Activated naive CD8-positive, alpha-beta T cell treated with anti-CD3 and anti-CD28 coated beads, Interleukin-2, amount 50 U/mL, for 16 hours (primary cell): ENCODE measurements around the gene ARID4B.
"Not testable (repeated sequence)": the region's sequence is repeated elsewhere in the genome, so short reads cannot be mapped to it uniquely, and the experiment has no call there.

Source experiments
- DNase-seq: peaks from one replicate; pipeline ENCODE4 v3.0.0-alpha.2; 2020; ENCODE audit warnings: low read depth, low spot score

ARID4B gene

DNA sequence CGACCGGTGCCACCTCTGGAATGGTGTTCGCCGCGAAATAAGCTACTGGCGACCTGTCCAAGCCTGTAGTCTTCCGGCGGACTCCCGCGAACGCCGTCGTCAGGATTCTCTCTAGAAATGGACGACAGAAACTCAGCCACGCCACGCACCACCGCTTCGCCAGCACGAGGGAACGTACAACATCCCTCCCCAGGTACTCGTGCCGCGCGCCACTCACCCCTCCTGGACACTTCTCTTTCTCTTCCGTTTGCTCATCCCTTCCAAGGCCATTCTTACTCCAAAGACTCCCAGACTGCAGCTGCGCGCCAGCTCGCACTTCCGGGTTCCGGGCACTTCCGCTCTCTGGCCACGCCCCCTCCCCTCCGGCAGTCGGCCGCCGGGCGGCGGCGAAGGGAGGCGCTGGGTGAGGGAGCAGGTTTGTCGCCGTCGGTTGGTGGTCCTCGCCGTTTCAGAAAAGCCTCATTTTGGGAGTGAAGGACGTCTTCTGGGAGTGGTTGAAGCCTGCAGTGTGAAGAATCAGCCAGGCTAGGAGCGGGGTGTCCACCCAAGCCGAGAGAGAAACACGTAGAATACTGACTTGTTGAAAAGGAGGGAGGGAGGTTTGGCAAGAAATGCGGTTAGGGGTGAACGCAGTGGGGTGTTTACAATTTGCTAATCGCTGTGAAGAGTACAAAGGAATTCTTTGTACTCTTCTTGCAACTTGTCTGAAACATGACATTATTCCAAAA, 166.9 kb downstream of the ARID4B start, which contains the start of gene RBM34:
TSS of gene RBM34 (minus strand) at position 294 of the 728 bp plus-strand sequence. CDS start at position 270, 24 bp downstream.
- peak; percentile 89 for DNase-seq

DNA sequence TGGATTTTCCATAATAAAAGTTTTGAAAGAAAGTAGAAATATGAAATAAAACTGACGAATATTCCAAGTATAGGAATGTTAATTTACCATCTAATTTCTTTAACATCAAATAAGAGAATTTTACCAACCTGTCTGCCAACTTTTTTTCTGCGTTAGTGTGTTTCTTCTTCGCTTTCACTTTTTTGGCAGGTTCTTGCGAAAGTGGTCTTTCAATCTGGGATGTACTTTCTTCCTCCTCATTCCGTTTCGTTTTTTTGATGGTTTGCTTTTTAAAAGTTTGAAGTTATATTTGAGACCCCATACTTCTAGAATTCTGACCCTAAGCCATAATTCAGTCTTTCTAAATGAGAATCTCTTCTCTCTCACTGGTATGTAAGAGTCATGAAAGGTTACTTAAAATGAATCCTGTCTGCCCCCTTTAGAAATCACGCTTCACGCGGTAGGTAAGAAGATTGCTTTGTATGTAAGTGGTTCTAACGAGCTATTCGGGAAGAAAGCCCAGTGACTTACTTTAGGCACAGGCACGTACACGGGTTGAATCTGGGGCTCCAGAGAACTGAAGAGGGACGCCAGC, 167.5 kb downstream of the ARID4B start:
- no peak for DNase-seq

GRCh38 chr1:235159930-235160329, 168.0 kb downstream of the ARID4B start:
- DNase-seq: not testable (repeated sequence)

GRCh38 chr1:235159284-235159683, 168.7 kb downstream of the ARID4B start:
- not testable (repeated sequence) for DNase-seq

GRCh38 chr1:235158680-235159079, 169.3 kb downstream of the ARID4B start:
- no peak for DNase-seq

- DNase-seq: no peak
These were observed 170.8 kb downstream of the ARID4B start for GRCh38 chr1:235157150-235157549.

- DNase-seq: no peak
These were observed 171.2 kb downstream of the ARID4B start for GRCh38 chr1:235156740-235157139.

DNA sequence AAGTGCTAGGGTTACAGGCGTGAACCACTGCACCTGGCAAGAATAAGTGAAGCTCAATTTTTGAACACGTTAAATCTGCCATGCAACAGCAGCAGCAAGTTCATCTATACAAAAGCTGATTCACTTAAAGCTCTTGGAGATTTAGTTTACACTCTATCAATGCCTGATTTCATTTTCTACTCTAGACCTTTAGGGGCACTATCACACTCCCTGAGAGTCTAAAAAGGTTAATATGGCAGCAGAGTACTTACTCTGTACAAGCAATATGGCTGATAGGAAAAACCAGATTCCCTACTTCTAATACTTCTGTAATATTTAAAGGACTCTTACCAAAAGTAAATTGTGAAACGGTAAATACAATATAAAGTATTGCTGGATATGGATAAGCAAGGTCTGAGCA, 171.7 kb downstream of the ARID4B start:
- no peak for DNase-seq

DNA sequence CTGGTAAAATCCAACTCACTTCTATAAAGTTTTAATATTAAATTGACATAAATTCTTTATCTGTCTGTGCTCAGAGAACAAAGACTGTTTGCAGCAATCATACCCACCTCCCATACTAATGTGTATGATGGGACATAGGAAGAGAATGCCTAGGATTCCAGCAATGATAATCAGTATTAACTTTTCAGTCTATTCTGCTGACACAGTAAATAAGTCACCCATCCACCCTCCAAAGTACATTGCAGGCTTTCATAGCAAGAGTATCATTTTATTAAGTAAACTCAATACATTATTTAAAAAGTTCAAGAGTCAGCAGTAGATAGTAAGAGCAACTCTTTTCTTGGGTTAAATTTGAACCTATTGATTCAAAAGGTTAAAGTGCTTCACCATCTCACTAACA, 175.7 kb downstream of the ARID4B start:
- DNase-seq: no peak

- DNase-seq: no peak
These were observed 176.9 kb downstream of the ARID4B start for GRCh38 chr1:235151033-235151432.

- DNase-seq: no peak
These were observed 178.2 kb downstream of the ARID4B start for GRCh38 chr1:235149824-235150223.

DNA sequence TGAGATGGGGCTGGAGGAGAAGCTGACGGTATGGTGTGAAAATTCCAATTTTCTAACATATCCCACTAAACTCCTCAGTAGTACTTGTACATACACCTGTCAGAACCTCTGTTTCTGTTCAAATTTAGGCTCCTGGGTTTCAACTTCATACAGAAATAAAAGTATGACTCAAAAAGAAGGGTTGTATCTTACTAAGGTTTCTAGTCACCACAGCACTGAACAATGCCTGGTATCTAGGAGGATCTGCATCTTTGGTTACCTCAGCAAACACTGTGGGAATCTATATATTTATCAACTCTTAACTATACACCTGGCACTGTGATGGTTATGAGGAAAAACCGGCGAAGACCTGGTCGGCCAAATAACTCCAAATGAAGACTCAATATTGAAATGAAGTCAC, 180.7 kb downstream of the ARID4B start:
- no peak for DNase-seq

DNA sequence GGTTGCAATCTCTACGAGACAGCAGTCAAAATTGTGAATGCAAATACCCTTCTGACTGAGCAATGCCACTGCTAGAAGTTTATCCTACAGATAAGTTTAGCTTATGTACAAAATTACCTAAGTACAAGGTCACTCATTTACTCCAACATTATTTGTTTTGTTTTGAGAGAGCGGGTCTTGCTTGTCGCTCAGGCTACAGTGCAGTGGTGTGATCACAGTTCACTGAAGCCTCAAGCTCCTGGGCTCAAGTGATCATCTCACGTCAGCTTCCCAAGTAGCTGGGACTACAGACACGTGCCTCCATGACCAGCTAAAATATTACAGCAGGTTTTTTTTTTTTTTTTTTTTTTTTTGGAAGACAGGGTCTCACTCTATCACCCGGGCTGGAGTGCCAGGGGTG, 182.3 kb downstream of the ARID4B start:
- DNase-seq: no peak

GRCh38 chr1:235142991-235143390, 185.0 kb downstream of the ARID4B start:
- no peak for DNase-seq

- no peak for DNase-seq
These were observed 188.7 kb downstream of the ARID4B start for GRCh38 chr1:235139315-235139714.

DNA sequence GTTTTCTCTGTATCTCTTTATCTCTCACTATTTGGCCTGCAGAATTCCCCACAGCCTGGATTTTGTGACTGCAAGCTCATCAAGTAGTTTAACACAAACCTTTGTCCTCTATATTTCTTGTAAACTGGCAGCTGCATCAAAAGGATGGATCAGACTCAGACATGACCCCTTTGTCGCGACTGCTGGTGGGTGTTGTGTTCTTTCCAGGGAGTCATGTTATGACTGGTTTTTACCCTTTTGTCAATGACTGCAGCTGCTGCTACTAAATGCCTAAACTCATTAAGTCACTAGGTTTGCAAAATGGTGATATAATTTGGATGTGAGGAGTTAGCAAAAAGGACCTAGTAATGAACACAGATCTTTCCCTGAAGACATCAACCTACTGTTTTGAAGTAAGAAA, 189.2 kb downstream of the ARID4B start:
- no peak for DNase-seq

DNA sequence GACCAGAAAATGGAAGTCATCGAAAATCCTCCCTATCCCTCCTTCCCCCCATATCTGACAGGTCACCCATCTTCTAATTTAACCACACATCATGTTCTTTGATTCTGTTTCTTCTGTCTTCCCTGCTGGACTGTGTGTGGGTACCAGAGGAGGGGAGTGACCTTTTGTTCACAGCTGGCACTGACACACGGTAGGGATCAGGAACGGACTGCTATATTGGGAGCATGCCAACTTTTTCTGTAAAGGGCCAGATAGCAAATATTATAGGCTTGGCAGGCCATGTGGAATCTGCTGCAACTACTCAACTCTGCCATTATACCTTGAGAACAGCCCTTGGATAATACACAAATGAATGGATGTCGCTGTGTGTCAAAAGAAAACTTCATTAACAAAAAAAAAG, 191.9 kb downstream of the ARID4B start:
- DNase-seq: no peak

GRCh38 chr1:235134171-235134570, 193.8 kb downstream of the ARID4B start:
- no peak for DNase-seq

DNA sequence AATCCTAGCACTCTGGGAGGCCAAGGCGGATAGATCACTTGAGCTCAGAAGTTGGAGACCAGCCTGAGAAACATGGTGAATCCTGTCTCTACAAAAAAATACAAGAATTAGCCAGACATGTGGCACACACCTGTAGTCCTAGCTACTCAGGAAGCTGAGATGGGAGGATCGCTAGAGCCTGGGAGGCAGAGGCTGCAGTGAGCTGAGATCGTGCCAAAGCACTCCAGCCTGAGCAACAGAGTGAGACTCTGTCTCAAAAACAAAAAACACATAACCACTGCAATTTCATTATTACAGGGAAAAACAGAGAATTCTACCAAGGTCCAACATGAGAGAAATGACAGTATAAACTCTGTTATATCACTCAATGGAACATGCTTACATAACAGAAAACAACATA, 194.9 kb downstream of the ARID4B start:
- no peak for DNase-seq

DNA sequence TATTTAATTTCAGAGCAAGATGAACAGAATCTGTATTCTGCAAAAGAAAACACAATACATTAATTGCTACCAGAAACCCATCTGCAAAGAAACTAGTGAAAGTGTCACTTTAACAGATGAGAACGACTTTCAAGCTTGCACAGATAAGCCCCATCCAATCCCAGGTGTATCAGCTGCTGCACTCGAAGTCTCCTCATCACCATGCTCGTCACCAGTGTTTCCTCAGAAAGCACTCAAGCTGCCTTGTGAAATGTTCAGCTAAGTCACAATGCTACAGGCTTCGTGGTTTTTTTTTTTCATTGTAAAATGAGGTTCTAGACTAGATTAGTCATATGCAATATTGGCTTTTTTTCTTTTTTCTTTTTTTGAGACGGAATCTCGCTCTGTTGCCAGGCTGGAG, 196.0 kb downstream of the ARID4B start:
- DNase-seq: no peak

GRCh38 chr1:235130766-235131270, 197.2 kb downstream of the ARID4B start:
- no peak for DNase-seq

DNA sequence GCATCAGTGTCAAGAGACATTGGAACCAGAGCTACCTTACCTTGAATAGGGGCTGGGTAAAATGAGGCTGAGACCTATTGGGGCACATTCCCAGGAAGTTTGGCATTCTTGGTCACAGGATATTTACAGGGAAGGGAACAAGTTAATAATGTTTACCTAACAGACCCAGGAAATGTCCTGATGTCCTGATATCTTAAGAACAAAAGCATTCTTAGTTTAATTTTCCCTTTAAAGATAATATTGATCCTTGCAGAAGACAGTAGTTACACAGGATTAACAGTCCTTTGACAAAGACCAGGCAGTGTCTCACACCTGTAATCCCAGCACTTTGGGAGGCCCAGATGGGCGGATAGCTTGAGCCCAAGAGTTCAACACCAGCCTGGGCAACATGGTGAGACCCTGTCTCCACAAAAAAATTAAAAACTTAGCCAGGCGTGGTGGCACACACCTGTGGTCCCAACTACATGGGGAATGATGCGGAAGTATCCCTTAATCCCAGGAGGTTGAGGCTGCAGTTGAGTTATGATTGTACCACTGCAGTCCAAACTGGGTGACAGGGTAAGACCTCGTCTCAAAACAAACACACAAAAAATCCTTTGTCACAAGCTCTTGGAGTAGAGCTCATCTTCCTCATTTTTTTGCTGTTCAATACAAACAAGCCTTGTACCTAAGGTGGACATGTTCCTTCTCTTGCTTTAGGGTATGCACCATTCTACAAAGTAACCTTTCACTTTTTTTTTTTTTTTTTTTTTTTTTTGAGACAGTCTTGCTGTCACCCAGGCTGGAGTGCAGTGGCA, 198.0 kb downstream of the ARID4B start:
- no peak for DNase-seq
